ENCODE results near the gene YPEL3.

Gene YPEL3

GRCh38 chr16:30046588-30046987 lies 49.4 kb downstream of the YPEL3 start:
- H3K4me1 Mint-ChIP-seq = peaks cover 22% of the 10 kb centered on the region
- TF ChIP-seq, protein P1, sequence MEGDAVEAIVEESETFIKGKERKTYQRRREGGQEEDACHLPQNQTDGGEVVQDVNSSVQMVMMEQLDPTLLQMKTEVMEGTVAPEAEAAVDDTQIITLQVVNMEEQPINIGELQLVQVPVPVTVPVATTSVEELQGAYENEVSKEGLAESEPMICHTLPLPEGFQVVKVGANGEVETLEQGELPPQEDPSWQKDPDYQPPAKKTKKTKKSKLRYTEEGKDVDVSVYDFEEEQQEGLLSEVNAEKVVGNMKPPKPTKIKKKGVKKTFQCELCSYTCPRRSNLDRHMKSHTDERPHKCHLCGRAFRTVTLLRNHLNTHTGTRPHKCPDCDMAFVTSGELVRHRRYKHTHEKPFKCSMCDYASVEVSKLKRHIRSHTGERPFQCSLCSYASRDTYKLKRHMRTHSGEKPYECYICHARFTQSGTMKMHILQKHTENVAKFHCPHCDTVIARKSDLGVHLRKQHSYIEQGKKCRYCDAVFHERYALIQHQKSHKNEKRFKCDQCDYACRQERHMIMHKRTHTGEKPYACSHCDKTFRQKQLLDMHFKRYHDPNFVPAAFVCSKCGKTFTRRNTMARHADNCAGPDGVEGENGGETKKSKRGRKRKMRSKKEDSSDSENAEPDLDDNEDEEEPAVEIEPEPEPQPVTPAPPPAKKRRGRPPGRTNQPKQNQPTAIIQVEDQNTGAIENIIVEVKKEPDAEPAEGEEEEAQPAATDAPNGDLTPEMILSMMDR (IDR thresholded peaks at IDR 0.05) = no peak
- no peak for DNase-seq
- H3K27ac Mint-ChIP-seq = no peak overlapping the region
- H3K36me3 Mint-ChIP-seq (ENCODE audit: low read depth) = no peaks in the 10 kb centered on the region
- H3K4me3 Mint-ChIP-seq = no peak overlapping the region
- no peaks in the 10 kb centered on the region for H3K9me3 Mint-ChIP-seq
- H3K27me3 Mint-ChIP-seq (ENCODE audit: low read depth, poor library complexity) = peaks cover 18% of the 10 kb centered on the region

DNA sequence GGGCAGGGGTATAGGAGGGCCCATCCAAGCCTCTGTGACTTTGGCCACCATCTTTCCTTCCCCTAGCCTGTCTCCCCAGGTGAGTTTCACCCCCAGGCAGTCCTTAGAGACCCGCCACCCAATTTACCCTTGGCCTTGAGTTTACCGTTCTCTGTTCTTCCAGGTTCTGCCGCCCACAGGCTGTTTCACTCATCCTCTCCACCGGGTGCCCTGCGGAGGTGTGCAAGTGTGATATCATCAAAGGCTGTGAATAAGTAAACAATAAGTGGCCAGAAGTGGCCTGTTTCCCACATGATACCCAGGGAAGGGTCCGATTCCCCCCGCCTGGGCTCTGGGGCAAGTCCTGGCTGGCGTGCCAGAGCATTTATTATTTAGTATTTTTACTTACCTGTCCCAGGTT lies 49.8 kb downstream of the YPEL3 start:
- DNase-seq = no peak
- no peak overlapping the region for H3K27ac Mint-ChIP-seq
- peaks cover 17% of the 10 kb centered on the region for H3K27me3 Mint-ChIP-seq (ENCODE audit: low read depth, poor library complexity)
- H3K4me1 Mint-ChIP-seq = peaks cover 19% of the 10 kb centered on the region
- no peaks in the 10 kb centered on the region for H3K36me3 Mint-ChIP-seq (ENCODE audit: low read depth)
- no peaks in the 10 kb centered on the region for H3K9me3 Mint-ChIP-seq
- TF ChIP-seq, protein P1 (IDR thresholded peaks at IDR 0.05) = no peak
- no peak overlapping the region for H3K4me3 Mint-ChIP-seq

All from nephron progenitor cell (in vitro differentiated cells).